ENCODE results near the gene HS6ST2.

Gene HS6ST2

GRCh38 chrX:132594999-132595398 is 363.4 kb downstream of the HS6ST2 start:
- DNase-seq (ENCODE audit: insufficient read length): no peak
- TF ChIP-seq TAF1 (IDR thresholded peaks at IDR 0.05; ENCODE audit: borderline replicate concordance, low read depth, low read length): no peak
- no peak for TF ChIP-seq POLR2AphosphoS5 (IDR thresholded peaks at IDR 0.05; ENCODE audit: low read depth, low read length)
- TF ChIP-seq POLR2A (IDR thresholded peaks at IDR 0.05; ENCODE audit: low read depth, low read length): no peak
- no peak for FAIRE-seq

GRCh38 chrX:132594129-132594528 is 364.3 kb downstream of the HS6ST2 start:
- FAIRE-seq (no peak), DNase-seq (ENCODE audit: insufficient read length) (no peak)
- TF ChIP-seq TAF1 (IDR thresholded peaks at IDR 0.05; ENCODE audit: borderline replicate concordance, low read depth, low read length) (no peak), POLR2A (IDR thresholded peaks at IDR 0.05; ENCODE audit: low read depth, low read length) (no peak), POLR2AphosphoS5 (IDR thresholded peaks at IDR 0.05; ENCODE audit: low read depth, low read length) (no peak)

DNA sequence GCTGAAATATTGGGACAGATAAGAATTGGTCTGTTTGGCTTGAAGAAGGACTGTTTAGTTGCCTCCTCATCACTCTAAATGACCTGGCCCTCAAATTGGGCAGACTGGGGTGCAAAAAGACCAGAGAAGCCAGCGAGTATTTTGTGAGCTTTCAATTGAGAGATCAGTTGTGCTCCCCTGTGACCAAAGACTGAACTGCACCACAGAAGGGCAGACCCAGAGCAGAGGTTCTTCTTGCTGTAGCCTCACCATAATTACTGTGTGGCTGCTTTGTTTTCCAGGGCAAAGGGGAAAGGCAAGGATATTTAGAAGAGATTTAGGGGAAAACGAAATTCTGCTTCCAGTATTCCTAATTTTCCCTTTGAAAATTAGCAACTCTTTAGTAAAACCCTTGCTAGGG is 365.5 kb downstream of the HS6ST2 start:
- no peak for DNase-seq (ENCODE audit: insufficient read length)
- no peak for TF ChIP-seq POLR2AphosphoS5 (IDR thresholded peaks at IDR 0.05; ENCODE audit: low read depth, low read length)
- TF ChIP-seq TAF1 (IDR thresholded peaks at IDR 0.05; ENCODE audit: borderline replicate concordance, low read depth, low read length): no peak
- no peak for TF ChIP-seq POLR2A (IDR thresholded peaks at IDR 0.05; ENCODE audit: low read depth, low read length)
- FAIRE-seq: no peak

GRCh38 chrX:132591719-132592275 is 366.6 kb downstream of the HS6ST2 start:
- no peak for FAIRE-seq
- DNase-seq (ENCODE audit: insufficient read length): no peak
- no peak for TF ChIP-seq TAF1 (IDR thresholded peaks at IDR 0.05; ENCODE audit: borderline replicate concordance, low read depth, low read length)
- no peak for TF ChIP-seq POLR2AphosphoS5 (IDR thresholded peaks at IDR 0.05; ENCODE audit: low read depth, low read length)
- TF ChIP-seq POLR2A (IDR thresholded peaks at IDR 0.05; ENCODE audit: low read depth, low read length): no peak

- no peak for FAIRE-seq
- no peak for DNase-seq (ENCODE audit: insufficient read length)
- TF ChIP-seq POLR2A (IDR thresholded peaks at IDR 0.05; ENCODE audit: low read depth, low read length) (no peak), POLR2AphosphoS5 (IDR thresholded peaks at IDR 0.05; ENCODE audit: low read depth, low read length) (no peak), TAF1 (IDR thresholded peaks at IDR 0.05; ENCODE audit: borderline replicate concordance, low read depth, low read length) (no peak)
Observed at GRCh38 chrX:132590350-132591026, 367.9 kb downstream of the HS6ST2 start.

DNA sequence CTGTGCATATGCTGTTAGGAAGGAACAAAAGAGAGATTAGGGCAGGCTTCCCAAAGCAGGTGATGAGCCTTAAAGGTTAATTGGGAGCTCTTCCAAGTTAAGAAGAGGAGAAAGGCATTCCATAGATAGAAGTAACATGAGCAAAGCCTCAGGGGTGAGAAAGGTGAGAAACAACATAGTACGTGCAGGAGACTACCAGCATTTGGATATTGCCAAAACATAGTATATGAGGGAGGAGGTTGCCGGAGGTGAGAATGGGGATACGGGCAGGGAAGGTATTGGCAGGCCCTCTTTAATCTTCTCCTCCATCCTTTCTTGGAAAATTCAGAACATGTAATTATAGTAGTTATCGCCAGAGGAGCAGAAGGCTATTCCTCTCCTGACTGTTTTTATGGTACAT is 373.5 kb downstream of the HS6ST2 start:
- TF ChIP-seq TAF1 (IDR thresholded peaks at IDR 0.05; ENCODE audit: borderline replicate concordance, low read depth, low read length) (no peak), POLR2A (IDR thresholded peaks at IDR 0.05; ENCODE audit: low read depth, low read length) (no peak), POLR2AphosphoS5 (IDR thresholded peaks at IDR 0.05; ENCODE audit: low read depth, low read length) (no peak)
- DNase-seq (ENCODE audit: insufficient read length) (no peak), FAIRE-seq (no peak)

DNA sequence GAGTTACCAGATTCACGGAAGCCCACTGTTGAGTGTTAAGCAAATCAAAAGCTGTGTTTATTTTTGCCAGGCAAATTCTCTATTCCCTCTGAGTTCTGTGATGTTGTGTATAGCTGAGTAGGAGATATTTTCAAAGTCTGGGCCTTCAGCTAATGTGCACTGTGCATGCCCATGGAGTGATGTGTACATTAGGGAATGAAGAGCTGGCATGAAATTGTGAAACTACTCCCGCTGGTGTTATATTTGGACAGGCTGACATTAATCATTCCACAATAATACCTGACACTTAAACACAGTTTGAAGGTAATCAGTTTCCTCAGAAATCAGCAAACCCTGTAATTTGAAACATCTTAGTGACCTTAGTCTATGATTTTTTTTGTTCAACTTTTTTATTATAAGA is 381.5 kb downstream of the HS6ST2 start:
- DNase-seq (ENCODE audit: insufficient read length) (no peak), FAIRE-seq (no peak)
- TF ChIP-seq POLR2AphosphoS5 (IDR thresholded peaks at IDR 0.05; ENCODE audit: low read depth, low read length): no peak
- no peak for TF ChIP-seq TAF1 (IDR thresholded peaks at IDR 0.05; ENCODE audit: borderline replicate concordance, low read depth, low read length)
- no peak for TF ChIP-seq POLR2A (IDR thresholded peaks at IDR 0.05; ENCODE audit: low read depth, low read length)

Data from GM12892 (cell line).